ENCODE data around the gene PIWIL4.
"Not testable (repeated sequence)": the region's sequence is repeated elsewhere in the genome, so short reads cannot be mapped to it uniquely, and the experiment has no call there.

Gene PIWIL4

GRCh38 chr11:94641167-94641761 is 74.1 kb downstream of the PIWIL4 start:
- no peaks in the 10 kb centered on the region for H3K36me3 Mint-ChIP-seq (ENCODE audit: low read depth)
- H3K27me3 Mint-ChIP-seq = peaks cover 1% of the 10 kb centered on the region
- intact Hi-C loops (cut with micrococcal nuclease) = no loop called here
- no peak overlapping the region for H3K27ac Mint-ChIP-seq
- H3K9me3 Mint-ChIP-seq = no peaks in the 10 kb centered on the region
- H3K4me3 Mint-ChIP-seq = no peak overlapping the region
- H3K4me1 Mint-ChIP-seq (ENCODE audit: low read depth) = peaks cover 58% of the 10 kb centered on the region

DNA sequence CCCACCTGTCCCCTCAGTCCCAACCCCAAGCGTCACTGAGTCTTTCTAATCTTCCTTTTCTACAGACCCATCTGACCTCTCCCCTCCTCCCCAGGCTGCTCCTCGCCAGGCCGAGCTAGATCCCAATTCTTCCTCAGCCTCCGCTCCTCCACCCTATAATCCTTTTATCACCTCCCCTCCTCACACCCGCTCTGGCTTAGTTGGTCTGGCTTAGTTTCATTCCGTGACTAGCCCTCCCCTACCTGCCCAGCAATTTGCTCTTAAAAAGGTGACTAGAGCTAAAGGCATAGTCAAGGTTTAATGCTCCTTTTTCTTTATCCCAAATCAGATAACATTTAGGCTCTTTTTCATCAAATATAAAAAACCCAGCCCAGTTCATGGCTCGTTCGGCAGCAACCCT is 76.0 kb downstream of the PIWIL4 start:
- H3K27me3 Mint-ChIP-seq; intact Hi-C loops (cut with micrococcal nuclease); H3K27ac Mint-ChIP-seq: not testable (repeated sequence)

DNA sequence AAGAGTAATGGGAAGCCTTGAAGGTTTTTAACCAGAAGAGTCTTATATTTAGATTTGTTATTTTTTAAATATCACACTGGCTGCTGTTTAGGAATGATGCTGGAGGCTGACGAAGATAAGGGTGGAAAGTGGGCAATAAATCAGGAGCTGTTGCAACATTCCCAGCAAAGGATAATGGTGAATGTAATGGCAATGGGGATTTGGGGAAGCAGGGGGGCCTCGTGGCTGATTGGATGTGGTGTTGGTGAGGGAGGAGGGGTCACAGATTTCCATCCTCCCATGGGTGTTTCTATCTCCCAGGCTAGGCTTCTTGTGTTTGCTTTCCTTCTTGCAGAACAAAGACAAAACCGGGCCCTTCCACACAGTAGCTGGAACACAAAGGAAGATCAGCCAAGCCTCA is 80.8 kb downstream of the PIWIL4 start:
- Mint-ChIP-seq H3K27me3 (peaks cover 1% of the 10 kb centered on the region), H3K9me3 (no peaks in the 10 kb centered on the region), H3K27ac (no peak overlapping the region), H3K4me3 (no peak overlapping the region), H3K36me3 (ENCODE audit: low read depth) (no peaks in the 10 kb centered on the region), H3K4me1 (ENCODE audit: low read depth) (peaks cover 28% of the 10 kb centered on the region)
- intact Hi-C loops (cut with micrococcal nuclease) = no loop called here

More for the DNA sequence above, 76.0 kb downstream of the PIWIL4 start:
- H3K4me1 Mint-ChIP-seq (ENCODE audit: low read depth) = peaks cover 43% of the 10 kb centered on the region
- not testable (repeated sequence) for H3K36me3 Mint-ChIP-seq (ENCODE audit: low read depth); H3K9me3 Mint-ChIP-seq; H3K4me3 Mint-ChIP-seq

GRCh38 chr11:94648789-94649188 is 81.6 kb downstream of the PIWIL4 start:
- Mint-ChIP-seq H3K9me3 (no peaks in the 10 kb centered on the region), H3K27me3 (no peaks in the 10 kb centered on the region), H3K4me1 (ENCODE audit: low read depth) (peaks cover 28% of the 10 kb centered on the region), H3K36me3 (ENCODE audit: low read depth) (no peaks in the 10 kb centered on the region), H3K27ac (no peak overlapping the region), H3K4me3 (no peak overlapping the region)
- intact Hi-C loops (cut with micrococcal nuclease) = no loop called here

DNA sequence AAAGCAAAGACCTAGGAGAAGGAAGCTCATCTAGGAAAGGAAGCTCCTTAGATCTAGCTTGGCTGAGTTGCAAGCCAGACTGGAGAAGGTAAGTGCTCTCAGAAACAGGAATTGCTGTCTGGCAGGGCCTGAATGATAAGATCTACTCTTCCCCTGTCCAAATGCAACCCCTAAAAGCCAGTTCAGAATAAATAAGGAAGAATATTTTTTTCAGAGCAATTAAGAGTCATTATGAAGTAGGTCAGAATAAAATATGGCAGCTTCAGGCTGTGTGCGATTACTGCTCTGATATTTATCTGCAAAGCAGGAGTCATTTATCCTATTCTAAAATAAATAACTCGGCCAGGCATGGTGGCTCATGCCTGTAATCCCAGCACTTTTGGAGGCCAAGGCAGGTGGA is 82.1 kb downstream of the PIWIL4 start:
- no peaks in the 10 kb centered on the region for H3K36me3 Mint-ChIP-seq (ENCODE audit: low read depth)
- H3K27ac Mint-ChIP-seq = no peak overlapping the region
- no peaks in the 10 kb centered on the region for H3K27me3 Mint-ChIP-seq
- H3K9me3 Mint-ChIP-seq = no peaks in the 10 kb centered on the region
- no peak overlapping the region for H3K4me3 Mint-ChIP-seq
- intact Hi-C loops (cut with micrococcal nuclease) = no loop called here
- peaks cover 27% of the 10 kb centered on the region for H3K4me1 Mint-ChIP-seq (ENCODE audit: low read depth)

DNA sequence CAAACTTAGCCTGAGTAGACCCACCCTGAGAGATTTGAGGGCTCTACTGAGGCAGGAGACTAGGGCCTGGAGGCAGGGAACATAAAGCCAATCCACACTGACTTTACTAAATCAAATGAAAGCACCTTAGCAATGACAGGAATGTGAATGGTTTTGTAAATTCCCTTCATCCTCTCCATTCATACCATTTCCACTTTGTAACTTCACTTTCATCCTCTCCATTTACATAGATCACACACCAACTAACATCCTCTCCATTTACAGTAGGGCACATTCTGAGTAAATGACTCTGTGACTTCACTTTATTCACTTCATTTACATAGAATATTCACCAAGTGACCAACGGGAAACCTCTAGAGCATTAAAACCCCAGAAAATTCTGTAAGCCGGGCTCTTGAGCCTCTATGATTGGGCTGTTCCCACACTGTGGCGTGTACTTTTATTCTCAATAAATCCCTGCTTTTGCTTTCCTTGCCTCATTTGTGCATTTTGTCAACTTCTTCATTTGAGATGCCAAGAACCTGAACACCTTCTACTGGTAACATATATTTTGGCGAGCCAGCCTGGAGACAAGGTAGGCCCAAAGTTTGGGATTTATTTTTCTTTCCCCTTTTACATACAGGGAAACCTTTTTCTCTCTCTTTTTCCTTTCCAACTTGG is 82.9 kb downstream of the PIWIL4 start:
- Mint-ChIP-seq H3K27ac (peak overlapping the region; percentile 45), H3K4me1 (ENCODE audit: low read depth) (peaks cover 18% of the 10 kb centered on the region), H3K4me3 (no peak overlapping the region), H3K36me3 (ENCODE audit: low read depth) (no peaks in the 10 kb centered on the region), H3K9me3 (no peaks in the 10 kb centered on the region), H3K27me3 (no peaks in the 10 kb centered on the region)
- intact Hi-C loops (cut with micrococcal nuclease) = no loop called here

- Mint-ChIP-seq H3K27ac (peak overlapping the region; percentile 45), H3K4me3 (no peak overlapping the region), H3K36me3 (ENCODE audit: low read depth) (no peaks in the 10 kb centered on the region), H3K9me3 (no peaks in the 10 kb centered on the region), H3K27me3 (no peaks in the 10 kb centered on the region), H3K4me1 (ENCODE audit: low read depth) (peaks cover 13% of the 10 kb centered on the region)
- intact Hi-C loops (cut with micrococcal nuclease) = no loop called here
These were observed 83.6 kb downstream of the PIWIL4 start for GRCh38 chr11:94650756-94651155.

GRCh38 chr11:94652735-94653284 is 85.6 kb downstream of the PIWIL4 start:
- Mint-ChIP-seq H3K4me1 (ENCODE audit: low read depth) (peaks cover 7% of the 10 kb centered on the region), H3K4me3 (no peak overlapping the region), H3K9me3 (no peaks in the 10 kb centered on the region), H3K27me3 (peaks cover 2% of the 10 kb centered on the region), H3K36me3 (ENCODE audit: low read depth) (no peaks in the 10 kb centered on the region), H3K27ac (no peak overlapping the region)
- intact Hi-C loops (cut with micrococcal nuclease) = no loop called here

GRCh38 chr11:94653561-94653960 is 86.4 kb downstream of the PIWIL4 start:
- no peak overlapping the region for H3K4me3 Mint-ChIP-seq
- intact Hi-C loops (cut with micrococcal nuclease) = no loop called here
- no peaks in the 10 kb centered on the region for H3K9me3 Mint-ChIP-seq
- peaks cover 2% of the 10 kb centered on the region for H3K27me3 Mint-ChIP-seq
- H3K4me1 Mint-ChIP-seq (ENCODE audit: low read depth) = peaks cover 7% of the 10 kb centered on the region
- H3K36me3 Mint-ChIP-seq (ENCODE audit: low read depth) = no peaks in the 10 kb centered on the region
- no peak overlapping the region for H3K27ac Mint-ChIP-seq

DNA sequence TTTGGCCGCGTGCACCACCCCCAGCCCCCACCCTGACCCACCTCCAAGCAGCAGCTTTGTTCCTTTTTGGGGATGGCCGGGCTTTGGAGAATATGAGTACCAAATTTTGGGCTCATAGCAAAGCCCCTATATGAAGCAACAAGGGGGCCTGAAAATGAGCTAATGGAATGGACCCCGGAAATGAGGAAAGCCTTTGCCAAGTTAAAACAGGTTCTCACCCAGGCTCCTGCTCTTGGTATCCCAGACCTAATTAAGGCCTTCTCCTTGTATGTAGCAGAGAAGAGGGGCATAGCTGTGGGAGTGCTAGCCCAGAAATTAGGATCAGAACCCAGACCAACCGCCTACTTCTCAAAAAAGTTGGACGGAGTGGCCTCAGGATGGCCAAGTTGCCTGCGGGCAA is 87.0 kb downstream of the PIWIL4 start:
- intact Hi-C loops (cut with micrococcal nuclease) = no loop called here

GRCh38 chr11:94655291-94655690 is 88.1 kb downstream of the PIWIL4 start:
- H3K4me1 Mint-ChIP-seq (ENCODE audit: low read depth) = peaks cover 7% of the 10 kb centered on the region
- no peaks in the 10 kb centered on the region for H3K9me3 Mint-ChIP-seq
- no peaks in the 10 kb centered on the region for H3K36me3 Mint-ChIP-seq (ENCODE audit: low read depth)
- H3K27ac Mint-ChIP-seq = no peak overlapping the region
- H3K27me3 Mint-ChIP-seq = peaks cover 2% of the 10 kb centered on the region
- intact Hi-C loops (cut with micrococcal nuclease) = no loop called here
- H3K4me3 Mint-ChIP-seq = no peak overlapping the region

More for the DNA sequence above, 87.0 kb downstream of the PIWIL4 start:
- Mint-ChIP-seq H3K27ac (no peak overlapping the region), H3K27me3 (peaks cover 2% of the 10 kb centered on the region), H3K4me3 (no peak overlapping the region), H3K36me3 (ENCODE audit: low read depth) (no peaks in the 10 kb centered on the region), H3K4me1 (ENCODE audit: low read depth) (peaks cover 7% of the 10 kb centered on the region), H3K9me3 (no peaks in the 10 kb centered on the region)

GRCh38 chr11:94655956-94656355 is 88.8 kb downstream of the PIWIL4 start:
- Mint-ChIP-seq H3K4me3 (no peak overlapping the region), H3K9me3 (no peaks in the 10 kb centered on the region), H3K4me1 (ENCODE audit: low read depth) (no peaks in the 10 kb centered on the region), H3K27ac (no peak overlapping the region), H3K27me3 (peaks cover 2% of the 10 kb centered on the region), H3K36me3 (ENCODE audit: low read depth) (no peaks in the 10 kb centered on the region)
- intact Hi-C loops (cut with micrococcal nuclease) = no loop called here

GRCh38 chr11:94656968-94657367 is 89.8 kb downstream of the PIWIL4 start:
- Mint-ChIP-seq H3K36me3 (ENCODE audit: low read depth) (no peaks in the 10 kb centered on the region), H3K4me1 (ENCODE audit: low read depth) (no peaks in the 10 kb centered on the region), H3K4me3 (no peak overlapping the region), H3K9me3 (no peaks in the 10 kb centered on the region), H3K27ac (no peak overlapping the region), H3K27me3 (peaks cover 2% of the 10 kb centered on the region)
- intact Hi-C loops (cut with micrococcal nuclease) = no loop called here

GRCh38 chr11:94657629-94658028 is 90.5 kb downstream of the PIWIL4 start:
- Mint-ChIP-seq H3K9me3 (no peaks in the 10 kb centered on the region), H3K27me3 (peaks cover 2% of the 10 kb centered on the region), H3K27ac (no peak overlapping the region), H3K4me3 (no peak overlapping the region), H3K4me1 (ENCODE audit: low read depth) (no peaks in the 10 kb centered on the region), H3K36me3 (ENCODE audit: low read depth) (no peaks in the 10 kb centered on the region)
- intact Hi-C loops (cut with micrococcal nuclease) = no loop called here

- Mint-ChIP-seq H3K4me3 (no peak overlapping the region), H3K4me1 (ENCODE audit: low read depth) (no peaks in the 10 kb centered on the region), H3K36me3 (ENCODE audit: low read depth) (no peaks in the 10 kb centered on the region), H3K27me3 (peaks cover 2% of the 10 kb centered on the region), H3K9me3 (no peaks in the 10 kb centered on the region), H3K27ac (no peak overlapping the region)
- intact Hi-C loops (cut with micrococcal nuclease) = no loop called here
These were observed 91.2 kb downstream of the PIWIL4 start for GRCh38 chr11:94658386-94658785.
